GM12878 (cell line): ENCODE measurements around the gene TBX4. TPM values are rescaled to one million over a fixed set of nuclear protein-coding genes. Genes with fewer than 3 reads are reported as not detected.

ENCODE experiments used
- ATAC-seq: fragments of 200-7000 bp; cut with Tn5 transposase; 3 replicates; pipeline ENCODE4 v1.9.1; 2020; ENCODE audit warnings: mild to moderate bottlenecking, moderate library complexity
- BruUV-seq: library from RNA; stranded (reverse); fragments of 400-500 nt; replicated peaks from 2 replicates; lab custom pipeline; 2021; lab: Mats Ljungman, UMichigan
- CTCF ChIA-PET: fragments of 300-600 bp; sonication (Branson Sonifier 250); formaldehyde crosslinking; extraction: SDS; loops from one replicate; lab custom pipeline; 2021; ENCODE audit warnings: inconsistent platforms; lab: Yijun Ruan, JAX
- POLR2A ChIA-PET: fragments of 350-600 bp; formaldehyde crosslinking; extraction: SDS; loops from one replicate; lab custom pipeline; 2021; ENCODE audit warnings: inconsistent platforms; lab: Charles Lee
- RAD21 ChIA-PET: fragments of 300-600 bp; sonication (Branson Sonifier 250); formaldehyde crosslinking; loops from one replicate; lab custom pipeline; 2023; ENCODE audit warnings: antibody characterized with exemption; ENCODE audit not compliant: unreplicated experiment; lab: Charles Lee
- SMC1A ChIA-PET: fragments of 300-600 bp; sonication (Branson Sonifier 250); formaldehyde crosslinking; loops from one replicate; lab custom pipeline; 2023; ENCODE audit not compliant: unreplicated experiment, uncharacterized antibody; lab: Charles Lee
- DNase-seq: peaks from one replicate; pipeline ENCODE4 v3.0.0-alpha.2; 2011; ENCODE audit warnings: low read depth, low spot score
- FAIRE-seq: peaks from 3 replicates; lab custom pipeline; 2011; peaks lifted over from hg19 to GRCh38; lab: Jason Lieb, UNC
- H2AFZ ChIP-seq: 2 replicates; pipeline ENCODE4 v1.6.0; 2011; ENCODE audit warnings: low read depth, low read length, control low read depth; ENCODE audit not compliant: control insufficient read depth
- H3K27ac ChIP-seq: 2 replicates; pipeline ENCODE4 v1.5.1; 2011; ENCODE audit warnings: control low read depth; ENCODE audit not compliant: control insufficient read depth, insufficient read depth
- H3K27me3 ChIP-seq, 2 experiments: replicated peaks in 1 of 2; 2 replicates each; pipeline versions ENCODE4 v1.6.0 to v1.6.1; 2011; ENCODE audit warnings: low read length in 1 of 2; ENCODE audit not compliant: control insufficient read depth in 2 of 2, insufficient read depth in 2 of 2
- H3K36me3 ChIP-seq, 2 experiments: 2 replicates each; pipeline ENCODE4 v1.5.1; 2011; ENCODE audit warnings: low read length in 1 of 2; ENCODE audit not compliant: control insufficient read depth in 2 of 2, insufficient read depth in 2 of 2
- H3K4me1 ChIP-seq: 2 replicates; pipeline ENCODE4 v1.6.1; 2011; ENCODE audit warnings: mild to moderate bottlenecking, low read length, moderate library complexity, mixed read lengths; ENCODE audit not compliant: control insufficient read depth, insufficient read depth
- H3K4me2 ChIP-seq: 2 replicates; pipeline ENCODE4 v1.6.0; 2011; ENCODE audit warnings: control low read depth; ENCODE audit not compliant: control insufficient read depth, insufficient read depth
- H3K4me3 ChIP-seq: fragments of 200-600 bp; sonication (generic); 2 replicates; pipeline ENCODE4 v1.5.1; 2016
- H3K79me2 ChIP-seq: 2 replicates; pipeline ENCODE4 v1.6.0; 2011; ENCODE audit warnings: low read length; ENCODE audit not compliant: control insufficient read depth, insufficient read depth
- H3K9ac ChIP-seq: 2 replicates; pipeline ENCODE4 v1.8.0; 2011; ENCODE audit warnings: low read length, control low read depth, mixed read lengths; ENCODE audit not compliant: control insufficient read depth, insufficient read depth
- H3K9me3 ChIP-seq: replicated peaks from 3 replicates; pipeline ENCODE4 v1.5.1; 2011; ENCODE audit warnings: mild to moderate bottlenecking, low read length; ENCODE audit not compliant: control insufficient read depth, insufficient read depth
- H4K20me1 ChIP-seq: 2 replicates; pipeline ENCODE4 v1.6.0; 2011; ENCODE audit not compliant: control insufficient read depth, insufficient read depth
- ATF7 ChIP-seq: fragments of 450-650 bp; IDR thresholded peaks from 2 replicates; pipeline ENCODE4 v1.6.1; 2016; ENCODE audit warnings: low read depth, mild to moderate bottlenecking
- CEBPZ ChIP-seq: fragments of 150-350 bp; IDR thresholded peaks from 2 replicates; pipeline ENCODE4 v1.6.1; 2016; ENCODE audit warnings: low read depth, low read length
- ETV6 ChIP-seq, 2 experiments: fragments of 450-650 bp in 1 of 2; IDR thresholded peaks in 1 of 2; conservative IDR thresholded peaks in 1 of 2; 2 replicates each; pipeline ENCODE4 v1.6.1; 2014; ENCODE audit warnings: antibody characterized with exemption in 1 of 2, borderline replicate concordance in 1 of 2, low read depth in 1 of 2, mild to moderate bottlenecking in 1 of 2, moderate library complexity in 1 of 2
- NFXL1 ChIP-seq: fragments of 450-650 bp; IDR thresholded peaks from 2 replicates; pipeline ENCODE4 v1.6.1; 2017; ENCODE audit warnings: antibody characterized with exemption, mild to moderate bottlenecking, borderline replicate concordance
- PML ChIP-seq: IDR thresholded peaks from 2 replicates; pipeline ENCODE4 v1.6.1; 2012; ENCODE audit warnings: low read length, inconsistent platforms
- RUNX3 ChIP-seq: IDR thresholded peaks from 2 replicates; pipeline ENCODE4 v1.6.1; 2012; ENCODE audit warnings: low read length, inconsistent platforms
- SPI1 ChIP-seq: IDR thresholded peaks from 2 replicates; pipeline ENCODE4 v1.6.1; 2011; ENCODE audit warnings: low read depth, mild to moderate bottlenecking, low read length, moderate library complexity, borderline replicate concordance; ENCODE audit not compliant: insufficient read depth
- YY1 ChIP-seq: IDR thresholded peaks from 2 replicates; pipeline ENCODE4 v1.6.1; 2011; ENCODE audit warnings: low read depth, mild to moderate bottlenecking, low read length
- ZZZ3 ChIP-seq: IDR thresholded peaks from 2 replicates; pipeline ENCODE4 v1.6.1; 2011; ENCODE audit warnings: low read depth; ENCODE audit not compliant: control insufficient read depth, insufficient read length
- WGBS: methylation state at CpG from one replicate; pipeline ENCODE4 v1.1.6; 2016; ENCODE audit warnings: low lambda C conversion rate; ENCODE audit not compliant: insufficient replicate concordance, insufficient coverage; ENCODE audit errors: missing lambda C conversion rate; 5-methylcytosine and 5-hydroxymethylcytosine counted together
- in situ Hi-C: fragments of 300-500 bp; cut with MboI; formaldehyde crosslinking; loops from 9 replicates; pipeline ENCODE4 v1.14.3; 2018; ENCODE audit warnings: mixed read lengths
- intact Hi-C: fragments of 100-400 bp; cut with micrococcal nuclease; formaldehyde crosslinking; loops from one replicate; pipeline ENCODE4 v1.14.2; 2022; ENCODE audit not compliant: unreplicated experiment
- polyA plus RNA-seq, 11 experiments: library from polyadenylated mRNA; depleted of rRNA in 4 of 11; unstranded in 6 of 11; stranded (reverse) in 5 of 11; fragments of >200 nt; fragmentation: Nextera tagmentation in 4 of 11; fragmentation: Illumina TruSeq in 1 of 11; extraction: Ambion mirVana in 4 of 11; extraction: Trizol in 1 of 11; gene quantifications; 1 replicate in 1 of 11; 2 replicates in 10 of 11; pipeline versions ENCODE4 v1.2.1 to v1.2.3, GENCODE V29; 2011 to 2016; ENCODE audit warnings: inconsistent platforms in 2 of 11, missing spikeins in 2 of 11, low read depth in 1 of 11
- total RNA-seq, 4 experiments: library from RNA; depleted of rRNA in 3 of 4; stranded (reverse); fragments of >200 nt in 3 of 4; fragmentation: Illumina TruSeq in 1 of 4; extraction: Trizol in 1 of 4; gene quantifications; 2 replicates each; pipeline versions ENCODE4 v1.2.1 to v1.2.3, GENCODE V29; 2013 to 2021
- TF ChIP-seq, protein P1 (sequence below): fragments of 450-650 bp; IDR thresholded peaks from 2 replicates; pipeline ENCODE4 v1.6.1; 2017; ENCODE audit warnings: mild to moderate bottlenecking, low read depth, inconsistent platforms; ENCODE audit not compliant: poor library complexity, severe bottlenecking

TBX4 gene
- total and polyA plus RNA-seq, 10 of the 15 experiments (the other 5 are each of a cell fraction or from before 2014, with no cell fraction given), result 0.01 TPM; not detected in 9

DNA sequence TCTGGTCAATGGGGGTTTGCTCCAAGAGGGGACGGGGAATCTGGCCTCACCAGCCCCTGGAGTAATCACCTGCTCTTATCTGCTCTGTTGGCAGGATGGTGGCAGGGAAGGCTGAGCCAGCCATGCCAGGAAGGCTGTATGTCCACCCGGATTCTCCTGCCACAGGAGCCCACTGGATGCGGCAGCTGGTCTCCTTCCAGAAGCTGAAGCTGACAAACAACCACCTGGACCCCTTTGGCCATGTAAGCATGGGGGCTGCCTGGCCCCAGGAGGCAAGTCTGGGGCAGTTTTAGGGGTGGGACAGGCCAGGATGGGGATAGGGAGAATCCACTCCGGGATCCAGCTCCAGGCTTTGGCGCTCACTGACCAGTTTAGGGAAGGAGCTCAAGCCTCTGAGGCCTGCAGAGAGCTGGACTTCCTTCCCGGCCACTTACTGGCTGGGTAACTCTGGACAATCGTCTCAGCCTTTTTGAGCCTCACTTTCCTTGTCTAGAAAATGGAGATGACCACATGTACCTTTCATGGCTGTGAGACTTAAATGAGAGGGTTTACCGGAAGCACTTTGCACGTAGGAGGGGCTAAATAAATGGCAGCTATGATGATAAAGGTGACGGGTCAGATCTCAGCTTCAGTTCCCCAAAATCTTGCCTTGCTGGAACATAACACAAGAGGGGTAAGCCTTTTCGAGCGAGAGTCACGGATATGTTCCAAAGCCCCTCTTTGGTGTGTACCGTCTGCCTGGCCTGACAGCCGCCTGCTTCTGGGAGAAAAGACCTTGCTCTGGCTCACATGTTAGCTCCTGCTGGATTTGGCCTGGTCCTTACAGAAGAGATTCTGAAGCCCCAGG, 15.4 kb downstream of the TBX4 start:
- no peak for FAIRE-seq

More for the DNA sequence above, 15.4 kb downstream of the TBX4 start:
- POLR2A ChIA-PET, result no interaction called here
- Histone ChIP-seq H3K4me2 (peak overlapping the region; percentile 2; the same call in 1 of the 2 replicates), H2AFZ (peak overlapping the region; percentile 71), H3K4me3 (no peak overlapping the region), H3K27me3 (peaks cover 5% of the 10 kb centered on the region in 2 experiments; a peak in 1 of 4 replicates), H3K4me1 (no peaks in the 10 kb centered on the region), H3K36me3 (no peaks in the 10 kb centered on the region), H4K20me1 (no peaks in the 10 kb centered on the region), H3K27ac (no peak overlapping the region), H3K9me3 (no peaks in the 10 kb centered on the region), H3K9ac (no peak overlapping the region), H3K79me2 (no peaks in the 10 kb centered on the region)
- DNase-seq (no peak), ATAC-seq (peak; percentile 48)
- intact Hi-C loops, result no loop called here
- BruUV-seq, result no TSS peak
- WGBS, result 46% methylated on average over 15 of the region's 15 CpGs
- TF ChIP-seq RUNX3 (no peak), CEBPZ (no peak), PML (no peak), ETV6 (conservative IDR thresholded peaks at IDR 0.05 in 1 of 2, IDR thresholded peaks at IDR 0.05 in 1 of 2; ENCODE audit: borderline replicate concordance in 1 of 2, low read depth in 1 of 2) (peak in 1 of 2 experiments; percentile 90; a peak in 2 of 4 replicates), SPI1 (peak; percentile 44), YY1 (no peak), NFXL1 (peak; percentile 64), ZZZ3 (no peak), ATF7 (no peak)
- TF ChIP-seq, protein P1, sequence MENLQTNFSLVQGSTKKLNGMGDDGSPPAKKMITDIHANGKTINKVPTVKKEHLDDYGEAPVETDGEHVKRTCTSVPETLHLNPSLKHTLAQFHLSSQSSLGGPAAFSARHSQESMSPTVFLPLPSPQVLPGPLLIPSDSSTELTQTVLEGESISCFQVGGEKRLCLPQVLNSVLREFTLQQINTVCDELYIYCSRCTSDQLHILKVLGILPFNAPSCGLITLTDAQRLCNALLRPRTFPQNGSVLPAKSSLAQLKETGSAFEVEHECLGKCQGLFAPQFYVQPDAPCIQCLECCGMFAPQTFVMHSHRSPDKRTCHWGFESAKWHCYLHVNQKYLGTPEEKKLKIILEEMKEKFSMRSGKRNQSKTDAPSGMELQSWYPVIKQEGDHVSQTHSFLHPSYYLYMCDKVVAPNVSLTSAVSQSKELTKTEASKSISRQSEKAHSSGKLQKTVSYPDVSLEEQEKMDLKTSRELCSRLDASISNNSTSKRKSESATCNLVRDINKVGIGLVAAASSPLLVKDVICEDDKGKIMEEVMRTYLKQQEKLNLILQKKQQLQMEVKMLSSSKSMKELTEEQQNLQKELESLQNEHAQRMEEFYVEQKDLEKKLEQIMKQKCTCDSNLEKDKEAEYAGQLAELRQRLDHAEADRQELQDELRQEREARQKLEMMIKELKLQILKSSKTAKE, result no peak
- in situ Hi-C loops, result no loop called here
- RAD21 ChIA-PET, result no interaction called here
- SMC1A ChIA-PET, result interaction anchor here (1.2 kb wide), 1 partner anchor 30 kb away, joined by 3 read pairs; no protein-coding TSS in a partner anchor
- CTCF ChIA-PET, result interaction anchor here (0.9 to 1.5 kb wide), 4 partner anchors 17 to 73 kb away, joined by 3 to 4 read pairs (median 3); no protein-coding TSS in a partner anchor
